LHCN-M2 (cell line): ENCODE results near the gene PCBP3. TPM values are rescaled to one million over a fixed set of nuclear protein-coding genes. Genes with fewer than 3 reads are reported as not detected.
A peak's percentile ranks its signal among the peaks of the same experiment; 100 is the strongest.

Experiments used
- DNase-seq: peaks from one replicate; pipeline ENCODE4 v3.0.0-alpha.2; 2012; ENCODE audit warnings: low read depth
- total RNA-seq: library from RNA; depleted of rRNA; stranded (reverse); fragments of >200 nt; gene quantifications from 2 replicates; pipeline ENCODE4 v1.2.3, GENCODE V29; 2014

PCBP3 gene
- total RNA-seq, 1 experiment from 2014 or later, result 3.8 TPM

GRCh38 chr21:45909238-45909988 lies 265.9 kb downstream of the PCBP3 start:
- DNase-seq, result no peak

GRCh38 chr21:45910155-45910547 lies 266.6 kb downstream of the PCBP3 start:
- DNase-seq, result no peak

GRCh38 chr21:45910548-45911221 lies 267.2 kb downstream of the PCBP3 start:
- DNase-seq, result no peak

GRCh38 chr21:45911806-45912325 lies 268.3 kb downstream of the PCBP3 start:
- DNase-seq, result no peak

- DNase-seq, result no peak
Observed at GRCh38 chr21:45912611-45913417, 269.3 kb downstream of the PCBP3 start.

- no peak for DNase-seq
Observed at GRCh38 chr21:45913418-45913765, 269.9 kb downstream of the PCBP3 start.

GRCh38 chr21:45913886-45914285 lies 270.4 kb downstream of the PCBP3 start:
- DNase-seq, result no peak

GRCh38 chr21:45914321-45914845 lies 270.9 kb downstream of the PCBP3 start:
- DNase-seq, result no peak

- DNase-seq, result peak; percentile 26
Observed at GRCh38 chr21:45916011-45916840, 272.7 kb downstream of the PCBP3 start.

GRCh38 chr21:45917241-45917640 lies 273.7 kb downstream of the PCBP3 start:
- no peak for DNase-seq

- no peak for DNase-seq
Observed at GRCh38 chr21:45918011-45918410, 274.5 kb downstream of the PCBP3 start.

GRCh38 chr21:45918835-45919447 lies 275.4 kb downstream of the PCBP3 start:
- DNase-seq, result no peak

- no peak for DNase-seq
Observed at GRCh38 chr21:45919593-45919992, 276.1 kb downstream of the PCBP3 start.

GRCh38 chr21:45920824-45921600 lies 277.5 kb downstream of the PCBP3 start:
- no peak for DNase-seq

- no peak for DNase-seq
Observed at GRCh38 chr21:45921917-45922316, 278.4 kb downstream of the PCBP3 start.

- DNase-seq, result no peak
Observed at GRCh38 chr21:45922648-45923047, 279.1 kb downstream of the PCBP3 start.

GRCh38 chr21:45923146-45923545 lies 279.6 kb downstream of the PCBP3 start:
- DNase-seq, result peak; percentile 70

GRCh38 chr21:45926281-45926680 lies 282.8 kb downstream of the PCBP3 start:
- DNase-seq, result no peak

GRCh38 chr21:45927032-45927431 lies 283.5 kb downstream of the PCBP3 start:
- no peak for DNase-seq
